C4-2B (cell line): ENCODE data around the gene SMYD2.

Source experiments
- H3K27ac ChIP-seq: fragments of 450-650 bp; 2 replicates; pipeline ENCODE4 v1.5.1; 2017
- ZFX ChIP-seq: fragments of 450-650 bp; IDR thresholded peaks from 2 replicates; pipeline ENCODE4 v1.6.1; 2017
- TF ChIP-seq, protein P1 (sequence below): fragments of 450-650 bp; conservative IDR thresholded peaks from 2 replicates; pipeline ENCODE4 v1.5.1; 2017; ENCODE audit warnings: mild to moderate bottlenecking

SMYD2 gene

DNA sequence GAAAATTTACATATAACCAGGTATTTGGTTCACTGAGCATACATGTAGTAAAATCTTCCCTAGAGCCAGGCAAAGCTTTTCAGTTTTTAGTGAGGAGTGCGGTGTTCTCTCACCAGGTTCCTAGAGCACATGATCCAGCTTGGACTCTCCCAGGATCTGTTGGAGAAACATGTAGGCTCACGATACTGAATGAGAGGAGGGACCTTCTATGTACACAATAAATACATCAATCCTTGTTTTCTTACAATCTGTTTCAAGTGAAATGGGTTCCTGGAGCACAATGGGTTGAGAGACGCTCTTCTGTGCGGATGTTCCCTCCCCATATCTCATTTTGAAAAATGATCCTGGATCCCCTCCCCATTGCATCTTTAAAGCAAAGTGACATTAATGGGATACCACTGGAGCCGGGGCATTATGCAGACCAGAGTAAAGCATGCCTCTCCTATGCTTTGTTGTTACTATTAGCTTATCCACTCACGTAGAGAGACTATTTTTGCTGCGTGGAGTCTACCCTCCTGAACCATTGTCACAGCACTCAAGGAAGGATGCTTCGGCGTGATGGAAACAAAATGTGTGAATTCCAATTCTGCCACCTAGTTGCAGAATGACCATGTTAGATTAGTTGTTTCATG, 19.3 kb downstream of the SMYD2 start:
- TF ChIP-seq, protein P1, sequence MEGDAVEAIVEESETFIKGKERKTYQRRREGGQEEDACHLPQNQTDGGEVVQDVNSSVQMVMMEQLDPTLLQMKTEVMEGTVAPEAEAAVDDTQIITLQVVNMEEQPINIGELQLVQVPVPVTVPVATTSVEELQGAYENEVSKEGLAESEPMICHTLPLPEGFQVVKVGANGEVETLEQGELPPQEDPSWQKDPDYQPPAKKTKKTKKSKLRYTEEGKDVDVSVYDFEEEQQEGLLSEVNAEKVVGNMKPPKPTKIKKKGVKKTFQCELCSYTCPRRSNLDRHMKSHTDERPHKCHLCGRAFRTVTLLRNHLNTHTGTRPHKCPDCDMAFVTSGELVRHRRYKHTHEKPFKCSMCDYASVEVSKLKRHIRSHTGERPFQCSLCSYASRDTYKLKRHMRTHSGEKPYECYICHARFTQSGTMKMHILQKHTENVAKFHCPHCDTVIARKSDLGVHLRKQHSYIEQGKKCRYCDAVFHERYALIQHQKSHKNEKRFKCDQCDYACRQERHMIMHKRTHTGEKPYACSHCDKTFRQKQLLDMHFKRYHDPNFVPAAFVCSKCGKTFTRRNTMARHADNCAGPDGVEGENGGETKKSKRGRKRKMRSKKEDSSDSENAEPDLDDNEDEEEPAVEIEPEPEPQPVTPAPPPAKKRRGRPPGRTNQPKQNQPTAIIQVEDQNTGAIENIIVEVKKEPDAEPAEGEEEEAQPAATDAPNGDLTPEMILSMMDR: no peak
- no peak for TF ChIP-seq ZFX
- no peak overlapping the region for H3K27ac ChIP-seq

GRCh38 chr1:214301526-214301925, 20.6 kb downstream of the SMYD2 start:
- TF ChIP-seq ZFX: no peak
- TF ChIP-seq, protein P1: no peak

GRCh38 chr1:214303141-214303930, 22.4 kb downstream of the SMYD2 start:
- no peak for TF ChIP-seq ZFX
- TF ChIP-seq, protein P1: no peak
- no peak overlapping the region for H3K27ac ChIP-seq

More at GRCh38 chr1:214301526-214301925, 20.6 kb downstream of the SMYD2 start:
- no peak overlapping the region for H3K27ac ChIP-seq

GRCh38 chr1:214305164-214305751, 24.3 kb downstream of the SMYD2 start:
- TF ChIP-seq, protein P1: no peak
- TF ChIP-seq ZFX: no peak
- H3K27ac ChIP-seq: no peak overlapping the region

- no peak for TF ChIP-seq ZFX
- TF ChIP-seq, protein P1: no peak
- H3K27ac ChIP-seq: no peak overlapping the region
Observed at GRCh38 chr1:214306269-214306668, 25.3 kb downstream of the SMYD2 start.

GRCh38 chr1:214310010-214310409, 29.1 kb downstream of the SMYD2 start:
- H3K27ac ChIP-seq: no peak overlapping the region
- TF ChIP-seq ZFX: no peak

- no peak overlapping the region for H3K27ac ChIP-seq
- no peak for TF ChIP-seq ZFX
- TF ChIP-seq, protein P1: no peak
Observed at GRCh38 chr1:214310777-214311690, 30.1 kb downstream of the SMYD2 start.
